MM.1S (cell line): ENCODE measurements around the gene AGBL4.

Experiments used
- EZH2 ChIP-seq: fragments of 300-600 bp; sonication (generic); optimal IDR thresholded peaks from 2 replicates; pipeline ENCODE3; 2017; ENCODE audit warnings: low read depth, mild to moderate bottlenecking, antibody characterized with exemption, low read length, mixed read lengths
- EZH2phosphoT487 ChIP-seq: fragments of 300-600 bp; sonication (generic); IDR thresholded peaks from 2 replicates; pipeline ENCODE4 v1.6.1; 2018; ENCODE audit warnings: antibody characterized with exemption, low read length
- TF ChIP-seq, protein P1 (sequence below): fragments of 300-600 bp; sonication (generic); IDR thresholded peaks from 2 replicates; pipeline ENCODE4 v1.5.1; 2016; ENCODE audit warnings: antibody characterized with exemption, low read length, mixed read lengths

DNA sequence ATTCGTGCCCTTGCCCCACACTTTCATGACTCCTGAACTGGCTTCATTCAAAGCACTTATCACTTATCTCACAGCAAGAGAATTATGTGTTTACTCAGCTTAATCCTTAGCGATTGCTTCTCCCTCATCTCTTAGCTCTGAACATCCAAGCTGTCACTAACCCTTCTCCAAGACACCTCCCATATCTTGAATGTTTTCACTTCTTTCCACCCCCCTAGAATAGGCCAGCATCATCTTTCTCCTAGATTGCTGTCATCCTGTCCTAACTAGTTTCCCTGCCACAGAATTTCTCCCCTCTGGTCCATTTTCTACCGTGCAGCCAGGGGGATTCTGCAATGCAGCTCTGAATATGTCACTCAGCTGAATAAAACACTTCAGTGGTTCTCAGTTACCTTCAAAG lies 1483.2 kb downstream of the AGBL4 start:
- TF ChIP-seq, protein P1, sequence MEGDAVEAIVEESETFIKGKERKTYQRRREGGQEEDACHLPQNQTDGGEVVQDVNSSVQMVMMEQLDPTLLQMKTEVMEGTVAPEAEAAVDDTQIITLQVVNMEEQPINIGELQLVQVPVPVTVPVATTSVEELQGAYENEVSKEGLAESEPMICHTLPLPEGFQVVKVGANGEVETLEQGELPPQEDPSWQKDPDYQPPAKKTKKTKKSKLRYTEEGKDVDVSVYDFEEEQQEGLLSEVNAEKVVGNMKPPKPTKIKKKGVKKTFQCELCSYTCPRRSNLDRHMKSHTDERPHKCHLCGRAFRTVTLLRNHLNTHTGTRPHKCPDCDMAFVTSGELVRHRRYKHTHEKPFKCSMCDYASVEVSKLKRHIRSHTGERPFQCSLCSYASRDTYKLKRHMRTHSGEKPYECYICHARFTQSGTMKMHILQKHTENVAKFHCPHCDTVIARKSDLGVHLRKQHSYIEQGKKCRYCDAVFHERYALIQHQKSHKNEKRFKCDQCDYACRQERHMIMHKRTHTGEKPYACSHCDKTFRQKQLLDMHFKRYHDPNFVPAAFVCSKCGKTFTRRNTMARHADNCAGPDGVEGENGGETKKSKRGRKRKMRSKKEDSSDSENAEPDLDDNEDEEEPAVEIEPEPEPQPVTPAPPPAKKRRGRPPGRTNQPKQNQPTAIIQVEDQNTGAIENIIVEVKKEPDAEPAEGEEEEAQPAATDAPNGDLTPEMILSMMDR = no peak
- TF ChIP-seq EZH2phosphoT487 (no peak), EZH2 (no peak)
